Measurements from ENCODE around the gene WFDC2. TPM values are rescaled to one million over a fixed set of nuclear protein-coding genes. Genes with fewer than 3 reads are reported as not detected.

The WFDC2 gene
- total RNA-seq, 1 donor from 2014 or later = not detected

- H3K27ac Mint-ChIP-seq (ENCODE audit: unreplicated experiment) = no peak overlapping the region
- no peak overlapping the region for H3K4me3 Mint-ChIP-seq (ENCODE audit: unreplicated experiment)
- DNase-seq (ENCODE audit: low spot score) = no peak
- H3K4me1 Mint-ChIP-seq (ENCODE audit: low read depth) = no peaks in the 10 kb centered on the region
- H3K9me3 Mint-ChIP-seq (ENCODE audit: low read depth) = no peaks in the 10 kb centered on the region
- H3K36me3 Mint-ChIP-seq (ENCODE audit: low read depth) = no peaks in the 10 kb centered on the region
- TF ChIP-seq CTCF (IDR thresholded peaks at IDR 0.05) = no peak
- H3K27me3 Mint-ChIP-seq (ENCODE audit: low read depth) = peaks cover 36% of the 10 kb centered on the region
Observed at GRCh38 chr20:45463709-45464108, 5.8 kb upstream of the WFDC2 start.

GRCh38 chr20:45465491-45466266 lies 3.9 kb upstream of the WFDC2 start:
- DNase-seq (ENCODE audit: low spot score) = no peak
- no peak overlapping the region for H3K27ac Mint-ChIP-seq (ENCODE audit: unreplicated experiment)
- peaks cover 43% of the 10 kb centered on the region for H3K27me3 Mint-ChIP-seq (ENCODE audit: low read depth)
- no peak for TF ChIP-seq CTCF (IDR thresholded peaks at IDR 0.05)
- H3K4me1 Mint-ChIP-seq (ENCODE audit: low read depth) = peaks cover 9% of the 10 kb centered on the region
- H3K4me3 Mint-ChIP-seq (ENCODE audit: unreplicated experiment) = no peak overlapping the region
- H3K36me3 Mint-ChIP-seq (ENCODE audit: low read depth) = no peaks in the 10 kb centered on the region
- no peaks in the 10 kb centered on the region for H3K9me3 Mint-ChIP-seq (ENCODE audit: low read depth)

GRCh38 chr20:45467172-45467571 lies 2.4 kb upstream of the WFDC2 start:
- no peaks in the 10 kb centered on the region for H3K9me3 Mint-ChIP-seq (ENCODE audit: low read depth)
- no peak overlapping the region for H3K4me3 Mint-ChIP-seq (ENCODE audit: unreplicated experiment)
- no peak for TF ChIP-seq CTCF (IDR thresholded peaks at IDR 0.05)
- no peak overlapping the region for H3K27ac Mint-ChIP-seq (ENCODE audit: unreplicated experiment)
- H3K4me1 Mint-ChIP-seq (ENCODE audit: low read depth) = peaks cover 15% of the 10 kb centered on the region
- H3K36me3 Mint-ChIP-seq (ENCODE audit: low read depth) = no peaks in the 10 kb centered on the region
- H3K27me3 Mint-ChIP-seq (ENCODE audit: low read depth) = peaks cover 44% of the 10 kb centered on the region
- no peak for DNase-seq (ENCODE audit: low spot score)

- no peak for DNase-seq (ENCODE audit: low spot score)
- Mint-ChIP-seq H3K36me3 (ENCODE audit: low read depth) (no peaks in the 10 kb centered on the region), H3K4me1 (ENCODE audit: low read depth) (peaks cover 15% of the 10 kb centered on the region), H3K27ac (ENCODE audit: unreplicated experiment) (no peak overlapping the region), H3K27me3 (ENCODE audit: low read depth) (peaks cover 42% of the 10 kb centered on the region), H3K4me3 (ENCODE audit: unreplicated experiment) (no peak overlapping the region), H3K9me3 (ENCODE audit: low read depth) (no peaks in the 10 kb centered on the region)
- TF ChIP-seq CTCF (IDR thresholded peaks at IDR 0.05) = no peak
Observed at GRCh38 chr20:45467861-45468260, 1.7 kb upstream of the WFDC2 start.

- H3K27ac Mint-ChIP-seq (ENCODE audit: unreplicated experiment) = no peak overlapping the region
- no peak for TF ChIP-seq CTCF (IDR thresholded peaks at IDR 0.05)
- peak overlapping the region; percentile 64 for H3K4me3 Mint-ChIP-seq (ENCODE audit: unreplicated experiment)
- H3K9me3 Mint-ChIP-seq (ENCODE audit: low read depth) = peaks cover 8% of the 10 kb centered on the region
- peaks cover 2% of the 10 kb centered on the region for H3K36me3 Mint-ChIP-seq (ENCODE audit: low read depth)
- no peak for DNase-seq (ENCODE audit: low spot score)
- peaks cover 15% of the 10 kb centered on the region for H3K4me1 Mint-ChIP-seq (ENCODE audit: low read depth)
- peaks cover 41% of the 10 kb centered on the region for H3K27me3 Mint-ChIP-seq (ENCODE audit: low read depth)
Observed at GRCh38 chr20:45470262-45470931, 844 bp downstream of the WFDC2 start.

Measured in chondrocyte (in vitro differentiated cells).